Measurements from ENCODE around the gene CLN5.

CLN5 gene

DNA sequence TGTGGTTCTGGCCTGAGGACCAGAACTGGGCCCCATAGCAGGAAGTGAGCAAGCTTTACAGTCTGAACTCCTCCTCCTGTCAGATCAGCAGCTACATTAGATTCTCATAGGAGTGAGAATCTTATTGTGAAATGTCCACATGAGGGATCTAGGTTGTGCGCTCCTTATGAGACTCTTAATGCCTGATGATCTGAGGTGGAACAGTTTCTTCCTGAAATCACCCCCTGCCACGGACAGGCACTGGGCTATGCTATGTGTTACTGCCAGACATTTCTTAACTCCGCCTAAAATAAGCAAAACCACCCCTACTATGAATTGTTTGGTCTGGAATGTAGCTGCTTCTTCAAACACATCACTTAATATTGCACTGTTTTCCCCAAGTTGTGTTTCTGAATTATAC lies 30.5 kb downstream of the CLN5 start:
- DNase-seq = peak; percentile 15 to 23

DNA sequence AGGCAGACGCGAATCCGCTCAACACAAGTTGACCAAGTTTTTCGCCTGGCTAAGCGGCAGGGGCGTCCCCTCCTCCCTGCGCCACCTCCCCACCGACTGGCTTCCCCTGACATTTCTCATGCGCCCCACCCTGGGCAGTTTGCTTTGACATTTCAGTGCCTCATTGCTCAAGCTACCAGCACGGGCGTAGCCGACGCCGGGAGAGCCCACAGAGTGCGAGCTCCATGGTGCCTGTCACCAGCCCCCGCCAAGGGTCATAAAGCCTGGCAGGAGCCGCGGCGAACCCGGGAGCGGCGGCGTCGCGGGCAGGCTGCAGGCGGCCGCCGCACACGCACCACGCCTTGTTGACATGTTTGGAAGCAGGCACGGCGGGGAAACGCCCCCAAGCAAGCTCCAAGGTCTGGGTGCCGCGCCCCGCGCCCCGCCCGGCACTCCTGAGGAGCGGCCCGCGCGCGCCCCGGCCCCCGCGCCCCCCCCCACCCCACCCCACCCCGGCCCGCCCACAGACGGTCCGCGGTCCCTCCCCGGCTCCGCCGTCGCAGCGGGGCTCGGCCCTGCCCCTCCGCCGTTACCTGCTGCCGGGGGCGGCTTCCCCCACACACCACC lies 34.5 kb downstream of the CLN5 start:
- peak; percentile 87 to 88 for DNase-seq

DNA sequence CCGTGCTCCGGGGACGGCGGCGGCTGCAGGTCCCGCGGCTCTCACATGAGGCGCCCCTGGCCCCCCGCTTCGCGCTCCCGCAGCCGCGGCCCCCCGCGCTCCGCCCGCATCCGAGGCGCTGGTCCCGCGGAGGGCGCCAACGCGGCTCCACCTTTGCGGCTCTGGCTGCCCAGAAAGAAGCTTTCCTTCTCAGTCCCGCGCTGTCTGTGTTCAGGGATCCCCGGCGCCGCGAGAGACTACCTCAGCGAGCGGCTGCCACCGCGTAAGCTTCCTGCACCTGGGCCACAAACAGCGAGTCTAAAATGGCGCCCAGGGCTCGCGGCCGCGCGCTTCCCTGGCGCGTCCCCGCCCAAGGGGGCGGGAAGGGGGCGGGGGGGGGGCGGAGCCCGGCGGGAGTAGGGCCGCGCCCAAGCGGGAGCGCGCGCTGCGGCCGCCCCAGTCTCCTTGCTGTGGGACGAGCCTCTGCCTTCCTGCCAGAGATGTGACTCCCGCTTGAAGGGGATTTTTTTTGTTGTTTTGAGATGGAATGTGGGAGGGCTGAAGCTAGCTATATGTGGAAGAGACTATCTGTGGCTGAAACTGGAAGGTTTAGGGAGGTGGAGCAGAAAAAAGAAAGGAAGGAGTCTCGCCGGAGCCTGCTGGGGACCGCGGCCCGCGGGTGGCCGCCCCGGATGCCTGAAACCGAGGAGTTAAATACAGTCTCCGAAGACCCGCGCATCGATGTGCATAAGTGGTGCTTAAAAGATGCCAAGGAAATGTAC lies 35.2 kb downstream of the CLN5 start, which contains the start of gene FBXL3:
FBXL3 (minus strand) TSS at position 299 of the 761 bp plus-strand sequence. CDS start 5,299 bp downstream, outside the sequence.
- DNase-seq = peak; percentile 89 to 96

DNA sequence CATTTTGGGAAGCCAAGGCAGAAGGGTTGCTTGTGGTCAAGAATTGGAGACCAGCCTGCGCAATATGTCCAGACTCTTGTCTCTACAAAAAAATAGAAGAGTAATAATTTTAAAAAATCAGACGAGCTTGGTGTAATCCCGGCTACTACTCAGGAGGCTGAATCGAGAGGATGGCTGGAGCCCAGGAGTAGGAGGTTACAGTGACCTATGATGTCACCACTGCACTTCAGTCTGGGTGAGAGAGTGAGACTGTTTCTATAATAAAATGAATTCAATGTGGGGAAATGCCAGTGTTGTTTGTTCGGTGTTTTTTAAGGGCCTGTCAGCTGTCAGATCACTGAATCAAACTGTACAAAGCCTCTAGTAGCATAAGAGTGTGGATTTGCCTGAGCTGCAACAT lies 36.3 kb downstream of the CLN5 start:
- peak; percentile 9 to 34 for DNase-seq

DNA sequence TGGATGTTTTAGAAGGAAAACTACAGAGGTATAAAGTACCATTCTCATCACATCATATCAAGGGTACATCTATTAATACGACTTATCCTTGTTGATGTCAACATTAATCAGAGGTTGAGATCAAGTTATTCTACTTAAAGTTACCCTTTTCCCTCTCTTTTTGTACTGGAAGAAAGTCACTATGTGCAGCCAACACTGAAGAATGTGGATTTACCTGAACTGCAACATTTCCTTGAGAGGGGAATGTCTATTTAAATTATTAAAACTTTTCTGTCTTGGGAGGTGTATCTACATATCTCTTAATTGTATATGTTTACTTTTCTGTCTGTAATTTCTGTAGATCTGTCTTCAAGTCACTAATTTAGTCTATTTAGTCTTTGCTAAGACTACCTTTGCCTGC lies 37.6 kb downstream of the CLN5 start:
- no peak for DNase-seq

DNA sequence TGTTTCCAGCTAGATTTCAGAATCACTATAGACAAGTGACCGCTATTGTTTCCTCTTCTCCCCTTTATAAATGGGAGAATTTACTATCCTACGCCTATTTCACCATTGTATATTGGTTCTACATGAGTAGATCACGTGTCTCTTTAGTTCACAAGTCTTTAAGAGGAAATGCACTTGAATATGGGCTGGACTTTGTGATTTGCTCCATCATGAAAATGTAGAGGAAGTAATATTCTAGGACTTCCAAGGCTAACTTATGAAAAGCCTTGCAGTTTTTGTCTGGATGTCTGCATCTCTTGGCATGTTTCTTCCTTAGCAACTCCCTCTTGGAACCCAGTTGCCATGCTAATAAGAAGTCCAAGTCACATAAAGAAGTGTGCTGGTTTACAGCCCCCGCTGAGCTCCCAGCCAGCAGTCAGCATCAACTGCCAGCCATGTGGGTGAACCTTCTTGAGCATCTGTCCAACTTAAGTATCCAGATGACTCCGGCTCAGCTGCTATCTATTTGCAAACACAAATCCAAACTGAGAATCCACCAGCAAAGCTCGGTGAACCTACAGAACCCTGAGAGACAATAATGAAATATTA lies 39.9 kb downstream of the CLN5 start:
- peak; percentile 42 to 73 for DNase-seq

DNA sequence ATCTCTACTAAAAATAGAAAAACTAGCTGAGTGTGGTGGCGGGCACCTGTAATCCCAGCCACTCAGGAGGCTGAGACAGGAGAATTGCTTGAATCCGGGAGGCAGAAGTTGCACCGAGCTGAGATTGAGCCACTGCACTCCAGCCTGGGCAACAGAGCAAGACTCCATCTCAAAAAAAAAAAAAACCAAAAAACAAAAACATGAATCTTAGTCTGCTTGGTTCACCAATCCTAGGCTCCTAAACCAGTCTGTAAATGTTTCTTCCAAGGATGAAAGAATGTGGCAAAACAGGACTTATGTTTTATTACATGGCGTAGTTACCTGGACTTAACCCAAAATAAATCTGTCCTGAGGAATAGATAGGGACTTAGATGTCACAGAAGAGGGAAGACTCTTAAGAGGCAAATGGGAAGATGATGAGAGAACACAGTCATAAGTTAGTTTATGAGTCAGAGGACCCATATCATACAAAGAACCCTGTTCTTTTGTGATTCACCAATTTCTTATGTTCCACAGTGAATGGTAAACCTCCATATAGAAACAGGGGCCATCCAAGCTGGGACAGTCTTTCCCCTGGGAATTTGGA lies 41.9 kb downstream of the CLN5 start:
- peak in 1 of 2 donors; percentile 6 for DNase-seq

DNA sequence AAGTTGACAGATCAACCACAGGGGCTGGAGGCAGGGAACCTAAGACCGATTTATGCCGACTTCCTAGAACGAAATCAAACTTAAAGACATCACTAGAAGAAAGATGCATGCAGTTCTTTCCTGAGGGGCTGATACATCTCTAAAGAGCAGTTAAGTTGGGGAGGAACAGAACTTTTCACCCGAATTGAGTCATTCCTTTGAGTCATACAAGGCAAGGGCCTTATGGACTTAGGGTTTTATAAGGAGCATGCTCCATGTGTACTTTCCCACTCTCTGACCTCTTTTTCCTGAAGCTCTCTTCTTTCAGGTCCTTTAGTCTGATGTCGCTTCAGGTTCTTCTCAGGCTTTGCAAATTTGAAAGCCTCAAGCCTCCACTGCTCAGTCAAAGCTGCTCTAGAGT lies 43.0 kb downstream of the CLN5 start:
- DNase-seq = peak in 1 of 2 donors; percentile 40

DNA sequence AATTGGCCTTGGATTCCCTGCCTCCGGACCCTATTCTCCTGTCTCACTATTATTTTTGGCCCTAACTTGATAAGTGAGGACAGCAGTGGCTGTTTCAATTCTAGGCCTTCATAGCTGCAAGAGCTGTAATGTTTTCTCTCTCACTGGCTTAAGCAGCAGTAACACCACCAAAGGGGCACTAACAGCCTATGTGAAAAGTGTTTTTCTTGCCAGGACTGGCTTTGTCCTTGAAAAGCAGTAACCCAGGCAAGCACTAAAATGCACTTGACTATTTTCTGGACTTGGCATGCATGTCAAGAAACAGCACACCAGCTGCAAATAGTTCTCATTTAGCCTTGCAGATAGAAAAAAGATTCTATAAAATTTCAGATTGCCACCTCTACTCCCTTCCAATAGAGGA lies 44.4 kb downstream of the CLN5 start:
- no peak for DNase-seq

DNA sequence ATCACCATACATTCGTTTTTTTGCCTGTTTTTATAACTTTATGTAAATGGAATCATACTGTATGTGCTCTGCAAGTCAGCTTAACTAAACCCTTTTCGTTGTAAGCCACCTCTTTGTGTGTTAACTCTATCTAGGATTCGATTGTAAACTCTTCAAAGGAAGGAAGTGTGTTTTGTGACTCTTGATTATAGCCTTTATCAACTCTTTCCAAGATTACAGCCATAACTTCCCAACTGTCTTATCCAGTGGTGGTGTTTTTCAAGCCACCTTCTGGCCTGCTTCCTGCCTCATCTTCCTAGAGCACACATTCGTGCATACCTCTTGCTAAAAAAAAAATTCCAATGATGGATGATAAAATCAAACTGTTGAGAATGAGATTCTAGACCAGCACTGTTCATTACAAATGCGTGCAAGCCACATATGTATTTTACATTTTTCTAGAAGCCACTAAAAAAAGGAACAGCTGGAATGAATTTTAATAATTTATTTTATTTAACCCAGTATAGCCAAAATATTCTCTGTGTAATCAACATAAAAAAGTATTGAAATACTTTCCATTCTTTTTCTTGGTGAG lies 47.1 kb downstream of the CLN5 start:
- DNase-seq = no peak

DNA sequence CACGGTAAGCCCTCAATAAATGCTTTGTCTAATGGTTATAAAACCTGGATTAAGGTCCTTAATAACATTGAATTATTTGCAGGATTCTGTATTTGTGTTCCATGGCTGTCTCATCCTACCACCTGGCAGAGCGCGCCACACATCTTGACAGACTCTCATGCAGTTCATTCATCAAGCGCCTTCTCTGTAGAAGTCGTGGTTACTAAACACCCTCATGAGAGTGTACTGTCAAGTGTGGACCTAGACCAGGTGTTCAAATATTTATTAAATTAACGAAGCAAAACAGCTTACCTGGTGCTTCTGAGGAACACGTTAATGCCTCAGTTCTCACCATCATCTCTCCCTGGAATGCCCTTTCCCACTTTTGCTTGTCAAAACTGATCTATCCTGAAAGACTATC lies 48.2 kb downstream of the CLN5 start:
- DNase-seq = no peak

DNA sequence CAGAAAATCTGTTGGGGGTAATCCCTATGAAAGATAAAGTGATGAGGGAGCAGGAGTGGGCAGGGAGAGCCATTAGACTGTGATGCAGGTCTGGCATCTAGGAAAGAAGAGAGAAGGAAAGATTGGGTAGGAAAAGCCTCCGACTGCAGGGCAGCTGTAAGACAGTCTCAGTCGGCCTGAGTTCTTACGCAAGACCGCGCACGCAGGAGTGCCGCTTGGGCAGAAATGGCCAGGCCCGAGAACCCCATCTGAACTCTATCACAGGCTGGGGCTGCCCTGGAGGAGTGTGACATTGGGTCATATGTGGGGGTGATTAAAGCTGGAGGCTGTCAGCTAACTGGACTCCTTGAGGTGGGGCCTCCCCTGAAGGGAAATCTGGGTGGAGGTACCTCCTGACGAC lies 49.0 kb downstream of the CLN5 start:
- no peak for DNase-seq

DNA sequence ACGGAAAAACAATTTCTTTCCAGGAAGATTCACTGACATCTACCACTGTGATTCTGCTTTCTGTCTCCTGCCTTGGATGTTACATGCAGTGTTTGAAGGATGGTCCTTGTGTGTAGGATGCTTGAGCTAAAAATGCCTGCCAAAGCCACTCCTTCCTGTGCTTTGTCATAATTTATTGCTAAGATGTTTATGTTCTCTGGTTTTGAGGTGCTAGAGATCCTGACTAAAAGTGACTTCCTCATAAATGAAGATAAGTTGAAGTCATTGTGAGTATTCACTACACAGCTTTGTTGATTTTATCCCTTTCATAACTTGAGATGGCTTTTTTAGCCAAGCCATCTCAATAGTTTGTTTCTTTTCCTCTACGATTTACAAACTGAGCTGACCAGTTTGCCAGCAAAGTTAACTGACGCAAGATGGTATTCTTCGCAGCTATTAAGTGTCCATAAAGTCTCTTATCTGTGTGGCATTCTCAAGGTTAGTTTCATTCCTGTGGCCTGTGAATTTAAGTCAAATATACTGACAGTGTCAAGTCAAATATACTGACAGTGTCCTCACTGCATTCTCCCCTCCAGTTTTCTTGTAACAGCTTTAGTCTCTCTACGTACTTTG lies 50.8 kb downstream of the CLN5 start:
- DNase-seq = no peak

DNA sequence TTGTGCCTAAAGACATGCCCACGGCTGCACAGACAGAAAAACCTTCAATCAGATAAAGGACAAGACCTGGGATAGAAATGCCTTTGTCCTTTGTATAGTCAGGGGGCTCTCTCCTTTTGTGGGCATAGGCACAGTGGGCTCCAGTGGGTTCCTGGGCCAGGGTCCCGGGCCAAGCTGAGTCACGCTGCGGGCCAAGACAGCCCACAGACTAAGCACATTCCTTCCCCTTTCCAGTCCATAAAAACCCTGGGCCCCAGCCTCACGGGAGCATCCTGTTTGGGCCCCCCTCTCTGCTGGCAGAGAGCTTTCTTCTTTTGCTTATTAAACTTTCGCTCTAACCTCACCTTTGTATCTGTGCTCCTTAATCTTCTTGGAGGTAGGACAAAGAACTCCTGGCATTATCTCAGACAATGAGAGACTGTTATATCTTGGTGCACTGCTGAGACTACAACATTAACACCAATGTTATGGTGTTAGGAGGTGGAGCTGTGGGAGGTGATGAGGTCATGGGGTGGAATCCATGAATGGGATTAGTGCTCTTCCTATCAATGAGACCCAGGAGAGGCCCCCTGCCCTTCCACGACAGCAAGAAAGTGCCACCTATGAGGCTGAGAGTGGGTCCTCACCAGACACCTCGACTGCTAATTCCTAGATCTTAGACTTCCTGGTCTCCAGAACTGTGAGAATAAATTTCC lies 55.9 kb downstream of the CLN5 start:
- no peak for DNase-seq

DNA sequence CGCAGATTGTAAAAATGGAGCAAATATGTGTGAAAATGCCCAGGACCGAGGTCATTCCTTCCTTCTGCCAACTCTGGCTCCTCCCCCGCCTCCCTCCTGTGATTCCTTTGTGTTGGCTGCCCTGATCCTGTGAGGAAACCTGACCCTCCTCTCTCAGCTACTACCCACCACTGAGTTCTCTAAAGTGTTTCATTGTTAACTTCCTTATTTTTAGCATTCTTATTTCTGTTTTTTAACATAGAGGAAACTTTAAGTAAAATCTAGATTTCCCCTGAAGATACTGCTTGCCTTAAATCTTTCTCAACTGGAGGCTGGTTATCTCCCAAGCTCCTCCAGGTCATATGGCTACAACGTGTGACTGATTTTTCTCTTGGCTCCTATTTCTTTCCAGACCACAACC lies 56.8 kb downstream of the CLN5 start:
- peak; percentile 85 for DNase-seq

DNA sequence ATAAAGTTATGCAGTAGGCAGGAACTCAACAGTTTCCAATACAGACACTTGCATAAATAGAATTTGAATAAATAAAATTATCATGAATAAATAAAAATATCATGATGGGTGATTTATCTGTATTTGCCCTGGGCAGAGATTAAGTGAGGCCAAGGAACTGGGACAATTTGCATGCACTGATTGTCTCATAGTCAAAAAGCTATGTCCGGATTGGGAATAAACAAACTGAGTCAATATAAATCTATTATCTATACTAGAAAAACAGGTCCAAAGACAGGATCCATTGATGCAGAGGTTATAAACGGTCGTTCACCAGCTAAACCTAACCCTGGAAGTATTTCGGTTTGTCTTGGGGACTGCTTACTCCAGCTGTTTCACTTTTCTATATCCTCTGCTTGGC lies 61.3 kb downstream of the CLN5 start:
- DNase-seq = no peak
